ENCODE results near the gene TMEM43.

DNA sequence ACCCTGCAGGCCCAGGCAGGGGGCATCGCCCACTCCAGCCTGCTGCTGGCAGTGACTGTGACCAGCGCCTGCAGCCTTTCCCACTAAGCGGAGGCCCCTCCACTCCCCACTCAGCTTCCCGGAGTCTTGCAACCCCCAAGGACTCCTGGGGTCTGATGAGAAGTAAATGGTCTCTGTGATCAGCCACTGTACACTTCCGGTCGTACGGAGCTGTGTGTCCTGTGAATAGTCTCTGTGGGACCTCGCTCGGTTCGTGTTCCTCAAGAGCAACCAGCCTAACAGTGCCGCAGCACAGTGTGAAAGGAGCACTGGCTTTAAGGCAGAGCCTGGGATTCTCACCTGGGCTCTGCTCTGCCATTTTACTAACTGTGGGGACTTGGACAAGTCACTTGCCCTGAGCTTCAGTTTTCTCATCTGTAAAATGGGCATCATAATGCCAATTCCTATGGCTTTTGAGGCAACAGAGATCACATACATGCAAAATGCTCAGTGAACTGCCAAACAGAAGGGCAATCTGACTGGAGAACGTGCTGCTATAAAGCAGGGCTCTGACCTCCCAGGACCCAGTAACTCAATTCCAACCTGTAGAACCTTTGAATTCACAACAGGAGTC, 26.7 kb downstream of the TMEM43 start:
- TF ChIP-seq CTCF (IDR thresholded peaks at IDR 0.05; ENCODE audit: insufficient read depth, low read depth, low read length) = no peak
- TF ChIP-seq EZH2 (IDR thresholded peaks at IDR 0.05; ENCODE audit: insufficient read depth, low read length) = no peak

Measured in astrocyte (in vitro differentiated cells and primary cell).